ENCODE results near the gene FAM171A1. TPM values are rescaled to one million over a fixed set of nuclear protein-coding genes. Genes with fewer than 3 reads are reported as not detected.
"Not testable (repeated sequence)": the region's sequence is repeated elsewhere in the genome, so short reads cannot be mapped to it uniquely, and the experiment has no call there.

FAM171A1 gene
- total RNA-seq, 1 donor from 2014 or later, result 113 TPM

DNA sequence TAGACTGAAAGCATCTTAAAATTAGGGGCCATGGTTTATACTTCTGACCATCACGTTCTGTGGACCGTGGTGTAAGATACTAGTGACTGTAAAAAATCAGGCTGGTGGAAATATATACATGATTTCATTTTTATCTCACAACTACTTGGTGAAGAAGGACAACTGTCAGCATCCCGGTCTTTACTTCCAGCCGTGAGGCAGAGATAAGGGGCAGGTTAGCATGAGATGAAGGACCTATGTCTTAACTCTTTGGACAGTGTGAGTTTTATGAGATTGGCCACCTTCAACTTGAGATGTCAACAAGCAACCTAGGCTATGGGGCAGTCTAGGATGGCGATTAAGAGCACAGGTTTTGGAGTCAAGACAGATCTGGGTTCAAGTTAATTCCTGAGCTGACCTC is 37.5 kb upstream of the FAM171A1 start:
- Mint-ChIP-seq H3K9me3 (ENCODE audit: unreplicated experiment) (no peaks in the 10 kb centered on the region), H3K36me3 (ENCODE audit: low read depth, unreplicated experiment) (no peaks in the 10 kb centered on the region), H3K27ac (ENCODE audit: unreplicated experiment) (no peak overlapping the region), H3K4me1 (ENCODE audit: unreplicated experiment) (peaks cover 5% of the 10 kb centered on the region), H3K27me3 (ENCODE audit: unreplicated experiment) (no peaks in the 10 kb centered on the region), H3K4me3 (ENCODE audit: unreplicated experiment) (no peak overlapping the region)
- no peak for DNase-seq (ENCODE audit: low spot score)
- TF ChIP-seq, protein P1, sequence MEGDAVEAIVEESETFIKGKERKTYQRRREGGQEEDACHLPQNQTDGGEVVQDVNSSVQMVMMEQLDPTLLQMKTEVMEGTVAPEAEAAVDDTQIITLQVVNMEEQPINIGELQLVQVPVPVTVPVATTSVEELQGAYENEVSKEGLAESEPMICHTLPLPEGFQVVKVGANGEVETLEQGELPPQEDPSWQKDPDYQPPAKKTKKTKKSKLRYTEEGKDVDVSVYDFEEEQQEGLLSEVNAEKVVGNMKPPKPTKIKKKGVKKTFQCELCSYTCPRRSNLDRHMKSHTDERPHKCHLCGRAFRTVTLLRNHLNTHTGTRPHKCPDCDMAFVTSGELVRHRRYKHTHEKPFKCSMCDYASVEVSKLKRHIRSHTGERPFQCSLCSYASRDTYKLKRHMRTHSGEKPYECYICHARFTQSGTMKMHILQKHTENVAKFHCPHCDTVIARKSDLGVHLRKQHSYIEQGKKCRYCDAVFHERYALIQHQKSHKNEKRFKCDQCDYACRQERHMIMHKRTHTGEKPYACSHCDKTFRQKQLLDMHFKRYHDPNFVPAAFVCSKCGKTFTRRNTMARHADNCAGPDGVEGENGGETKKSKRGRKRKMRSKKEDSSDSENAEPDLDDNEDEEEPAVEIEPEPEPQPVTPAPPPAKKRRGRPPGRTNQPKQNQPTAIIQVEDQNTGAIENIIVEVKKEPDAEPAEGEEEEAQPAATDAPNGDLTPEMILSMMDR (IDR thresholded peaks at IDR 0.05; ENCODE audit: unreplicated experiment), result no peak

DNA sequence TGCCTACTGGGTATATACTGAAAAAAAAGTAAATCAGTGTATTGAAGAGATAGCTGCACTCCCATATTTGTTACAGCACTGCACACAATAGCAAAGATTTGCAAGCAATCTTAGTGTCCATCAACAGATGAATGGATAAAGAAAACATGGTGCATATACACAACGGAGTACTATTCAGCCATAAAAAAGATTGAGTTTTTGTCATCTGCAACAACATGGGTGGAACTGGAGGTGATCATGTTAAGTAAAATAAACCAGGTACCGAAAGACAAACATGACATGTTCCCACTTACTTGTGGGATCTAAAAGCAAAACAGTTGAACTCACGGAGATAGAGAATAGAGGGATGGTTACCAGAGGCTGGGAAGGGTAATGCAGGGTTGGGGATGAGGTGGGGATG is 34.2 kb upstream of the FAM171A1 start:
- no peaks in the 10 kb centered on the region for H3K36me3 Mint-ChIP-seq (ENCODE audit: low read depth, unreplicated experiment)

DNA sequence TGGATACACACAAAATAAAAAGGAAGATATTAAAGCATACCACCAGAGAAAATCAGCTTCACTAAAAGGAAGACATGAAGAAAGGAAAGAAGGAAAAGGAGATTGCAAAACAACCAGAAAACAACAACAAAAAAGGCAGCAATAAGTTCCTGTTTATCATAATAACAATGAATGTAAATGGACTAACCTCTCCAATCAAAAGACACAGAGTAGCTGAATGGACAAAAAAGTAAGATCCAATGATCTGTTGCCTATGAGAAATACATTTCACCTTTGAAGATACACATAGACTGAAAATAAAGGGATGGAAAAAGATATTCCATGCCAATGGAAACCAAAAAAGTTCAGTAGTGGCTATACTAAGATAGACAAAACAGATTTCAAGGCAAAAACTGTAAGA is 30.3 kb upstream of the FAM171A1 start:
- no peaks in the 10 kb centered on the region for H3K4me1 Mint-ChIP-seq (ENCODE audit: unreplicated experiment)
- H3K27ac Mint-ChIP-seq (ENCODE audit: unreplicated experiment), result no peak overlapping the region
- no peaks in the 10 kb centered on the region for H3K27me3 Mint-ChIP-seq (ENCODE audit: unreplicated experiment)
- H3K9me3 Mint-ChIP-seq (ENCODE audit: unreplicated experiment), result peaks cover 3% of the 10 kb centered on the region
- H3K36me3 Mint-ChIP-seq (ENCODE audit: low read depth, unreplicated experiment), result peaks cover 4% of the 10 kb centered on the region
- TF ChIP-seq, protein P1 (IDR thresholded peaks at IDR 0.05; ENCODE audit: unreplicated experiment), result no peak
- no peak overlapping the region for H3K4me3 Mint-ChIP-seq (ENCODE audit: unreplicated experiment)
- DNase-seq (ENCODE audit: low spot score), result no peak

More for the DNA sequence above, 34.2 kb upstream of the FAM171A1 start:
- H3K9me3 Mint-ChIP-seq (ENCODE audit: unreplicated experiment), result peaks cover 3% of the 10 kb centered on the region
- no peak for DNase-seq (ENCODE audit: low spot score)
- TF ChIP-seq, protein P1 (IDR thresholded peaks at IDR 0.05; ENCODE audit: unreplicated experiment), result no peak
- H3K4me3 Mint-ChIP-seq (ENCODE audit: unreplicated experiment), result no peak overlapping the region
- H3K4me1 Mint-ChIP-seq (ENCODE audit: unreplicated experiment), result no peaks in the 10 kb centered on the region
- H3K27ac Mint-ChIP-seq (ENCODE audit: unreplicated experiment), result no peak overlapping the region
- H3K27me3 Mint-ChIP-seq (ENCODE audit: unreplicated experiment), result no peaks in the 10 kb centered on the region

DNA sequence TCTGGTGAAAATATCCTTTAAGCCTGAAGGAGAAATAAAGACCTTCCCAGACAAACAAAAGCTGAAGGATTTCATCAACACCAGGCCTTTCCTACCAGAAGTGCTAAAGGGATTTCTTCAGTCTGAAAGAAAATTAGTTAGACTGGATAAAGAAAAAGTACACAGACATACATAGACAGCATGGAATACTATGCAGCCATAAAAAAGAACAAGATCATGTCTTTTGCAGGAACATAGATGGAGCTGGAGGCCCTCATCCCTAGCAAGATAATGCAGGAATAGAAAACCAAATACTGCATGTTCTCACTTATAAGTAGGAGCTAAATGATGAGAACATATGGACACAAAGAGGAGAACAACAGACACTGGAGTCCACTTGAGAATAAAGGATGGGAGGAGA is 29.4 kb upstream of the FAM171A1 start:
- not testable (repeated sequence) for H3K4me3 Mint-ChIP-seq (ENCODE audit: unreplicated experiment); DNase-seq (ENCODE audit: low spot score); H3K9me3 Mint-ChIP-seq (ENCODE audit: unreplicated experiment); H3K27me3 Mint-ChIP-seq (ENCODE audit: unreplicated experiment); H3K36me3 Mint-ChIP-seq (ENCODE audit: low read depth, unreplicated experiment); H3K4me1 Mint-ChIP-seq (ENCODE audit: unreplicated experiment); H3K27ac Mint-ChIP-seq (ENCODE audit: unreplicated experiment)

DNA sequence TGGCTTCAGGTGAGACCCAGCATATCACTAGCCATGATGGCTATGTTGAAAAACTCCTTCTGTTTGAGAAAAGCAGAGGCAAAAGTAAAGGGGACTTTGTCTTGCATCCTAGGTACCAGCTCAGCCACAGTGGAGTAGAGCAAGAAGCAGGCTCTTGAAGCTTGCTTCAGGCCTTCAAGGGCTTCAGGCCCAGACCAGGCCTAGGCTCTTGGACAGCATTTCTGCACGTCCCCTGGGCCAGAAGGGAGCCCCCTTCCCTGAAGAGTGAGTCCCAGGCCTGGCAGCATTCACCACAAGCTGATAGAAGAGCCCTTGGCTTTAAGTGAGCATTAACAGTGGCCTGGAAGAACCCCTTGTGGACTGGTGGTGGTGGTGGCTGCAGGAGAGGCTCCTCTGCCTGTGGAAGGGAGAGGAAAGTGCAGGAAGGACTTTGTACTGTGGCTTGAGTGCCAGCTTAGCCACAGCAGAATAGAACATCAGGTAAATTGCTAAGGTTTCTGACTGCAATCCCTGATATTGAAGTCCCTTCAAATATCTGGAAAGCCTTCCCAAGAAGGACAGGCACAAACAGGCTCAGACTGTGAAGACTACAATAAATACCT is 28.1 kb upstream of the FAM171A1 start:
- no peaks in the 10 kb centered on the region for H3K27me3 Mint-ChIP-seq (ENCODE audit: unreplicated experiment)
- no peaks in the 10 kb centered on the region for H3K4me1 Mint-ChIP-seq (ENCODE audit: unreplicated experiment)
- TF ChIP-seq, protein P1 (IDR thresholded peaks at IDR 0.05; ENCODE audit: unreplicated experiment), result no peak
- H3K36me3 Mint-ChIP-seq (ENCODE audit: low read depth, unreplicated experiment), result peaks cover 4% of the 10 kb centered on the region
- H3K4me3 Mint-ChIP-seq (ENCODE audit: unreplicated experiment), result no peak overlapping the region
- peaks cover 3% of the 10 kb centered on the region for H3K9me3 Mint-ChIP-seq (ENCODE audit: unreplicated experiment)
- DNase-seq (ENCODE audit: low spot score), result no peak
- H3K27ac Mint-ChIP-seq (ENCODE audit: unreplicated experiment), result no peak overlapping the region

All from endothelial cell (in vitro differentiated cells).